HG02870 (cell line): ENCODE measurements around the gene VANGL1.

Experiments used
- ATAC-seq: cut with Tn5 transposase; IDR thresholded peaks from one replicate; pipeline ENCODE4 v1.9.1; 2021; ENCODE audit warnings: mild to moderate bottlenecking, moderate library complexity; ENCODE audit not compliant: unreplicated experiment

Gene VANGL1

GRCh38 chr1:115728341-115728740 lies 86.6 kb downstream of the VANGL1 start:
- no peak for ATAC-seq

DNA sequence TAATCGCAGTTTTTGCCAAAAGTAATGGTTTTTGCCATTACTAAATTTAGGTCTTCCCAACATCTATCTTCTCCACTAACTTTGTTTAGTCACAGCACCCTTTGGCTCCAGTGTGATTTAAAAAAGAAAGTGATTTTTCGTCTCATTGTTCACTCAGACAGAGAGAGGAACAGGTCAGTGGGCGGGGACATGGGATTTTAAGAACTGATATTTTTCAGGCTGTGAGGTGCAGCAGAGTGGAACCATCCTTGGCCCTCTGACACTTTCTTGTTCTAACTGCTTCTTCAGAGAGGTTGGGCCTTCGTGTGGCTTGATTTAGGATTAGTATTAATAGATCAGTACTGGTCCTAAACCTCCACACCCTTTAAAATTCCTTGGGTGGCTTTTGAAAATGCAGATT lies 88.0 kb downstream of the VANGL1 start:
- peak; percentile 95 for ATAC-seq

GRCh38 chr1:115732316-115732715 lies 90.5 kb downstream of the VANGL1 start:
- no peak for ATAC-seq

DNA sequence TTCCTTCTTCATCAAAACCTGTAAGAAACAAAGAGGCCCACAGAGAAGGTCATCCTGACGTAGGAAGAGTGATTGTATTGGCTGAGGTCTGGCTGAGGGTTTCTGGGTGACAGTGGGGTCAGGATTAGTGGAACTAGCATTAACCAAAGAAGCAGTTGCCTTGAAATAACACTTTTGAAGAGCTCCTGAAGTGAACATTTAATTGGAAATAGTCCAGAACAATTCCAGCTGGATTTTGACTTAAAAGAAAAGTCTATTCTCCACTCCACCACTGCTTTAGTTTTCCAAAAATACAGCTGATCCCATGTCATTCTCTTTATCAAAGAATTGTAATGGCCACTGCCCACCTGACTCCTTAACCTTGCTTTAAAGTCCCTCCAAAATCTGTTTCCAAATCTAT lies 99.0 kb downstream of the VANGL1 start:
- ATAC-seq: no peak

GRCh38 chr1:115744646-115745275 lies 103.0 kb downstream of the VANGL1 start:
- no peak for ATAC-seq

DNA sequence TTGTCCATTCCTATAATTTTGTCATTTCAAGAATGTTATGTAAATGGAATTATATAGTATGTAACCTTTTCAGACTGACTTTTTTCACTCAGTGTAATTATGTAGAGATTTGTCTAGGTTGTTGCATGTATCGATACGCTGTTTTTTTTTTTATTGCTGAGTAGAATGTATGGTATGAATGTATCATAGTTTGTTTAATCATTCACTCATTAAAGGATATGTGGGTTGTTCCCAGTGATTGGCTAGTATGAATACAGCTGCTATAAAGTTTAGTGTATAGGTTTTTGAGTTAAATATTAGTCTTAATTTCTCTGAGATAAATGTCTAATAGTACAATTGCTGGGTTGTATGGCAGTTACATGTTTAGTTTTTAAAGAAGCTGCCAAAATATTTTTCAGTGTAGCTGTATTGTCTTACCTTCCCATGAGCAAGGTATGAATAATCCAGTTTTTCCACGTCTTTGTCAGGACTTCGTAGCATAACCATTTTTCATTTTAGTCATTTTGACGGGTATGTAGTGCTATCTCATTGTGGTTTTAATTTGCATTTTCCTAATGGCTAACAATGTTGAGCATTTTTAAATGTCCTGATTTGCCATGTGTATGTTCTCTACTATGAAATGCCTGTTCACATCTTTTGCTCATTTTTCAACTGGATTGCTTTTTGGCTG lies 104.4 kb downstream of the VANGL1 start:
- ATAC-seq: no peak
